GM18526 (cell line): ENCODE results near the gene DMAP1.

Experiments
- POLR2A ChIP-seq: IDR thresholded peaks from 3 replicates; pipeline ENCODE4 v1.6.1; 2011; ENCODE audit not compliant: insufficient read length; ENCODE audit errors: extremely low read depth

DMAP1 gene

DNA sequence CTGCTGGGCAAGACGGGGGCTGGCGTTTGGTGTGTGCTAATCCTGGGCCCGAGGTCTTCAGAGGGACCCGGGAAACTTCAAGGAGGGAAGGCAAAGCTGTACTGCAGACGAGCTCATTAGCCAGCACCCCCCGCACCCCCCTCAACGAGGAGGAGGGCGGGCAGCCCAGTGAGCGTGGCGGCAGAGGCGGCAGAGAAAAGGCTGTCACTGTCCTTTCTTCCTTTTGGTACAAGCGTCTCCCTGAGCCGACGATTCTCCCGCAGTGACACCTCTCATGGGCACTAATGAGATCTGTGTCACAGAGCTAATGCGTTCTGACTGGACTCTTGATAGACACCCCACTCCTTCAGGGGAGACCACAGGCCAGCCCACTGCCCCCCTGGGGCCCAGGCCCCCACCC, 29.5 kb downstream of the DMAP1 start:
- TF ChIP-seq POLR2A, result no peak

DNA sequence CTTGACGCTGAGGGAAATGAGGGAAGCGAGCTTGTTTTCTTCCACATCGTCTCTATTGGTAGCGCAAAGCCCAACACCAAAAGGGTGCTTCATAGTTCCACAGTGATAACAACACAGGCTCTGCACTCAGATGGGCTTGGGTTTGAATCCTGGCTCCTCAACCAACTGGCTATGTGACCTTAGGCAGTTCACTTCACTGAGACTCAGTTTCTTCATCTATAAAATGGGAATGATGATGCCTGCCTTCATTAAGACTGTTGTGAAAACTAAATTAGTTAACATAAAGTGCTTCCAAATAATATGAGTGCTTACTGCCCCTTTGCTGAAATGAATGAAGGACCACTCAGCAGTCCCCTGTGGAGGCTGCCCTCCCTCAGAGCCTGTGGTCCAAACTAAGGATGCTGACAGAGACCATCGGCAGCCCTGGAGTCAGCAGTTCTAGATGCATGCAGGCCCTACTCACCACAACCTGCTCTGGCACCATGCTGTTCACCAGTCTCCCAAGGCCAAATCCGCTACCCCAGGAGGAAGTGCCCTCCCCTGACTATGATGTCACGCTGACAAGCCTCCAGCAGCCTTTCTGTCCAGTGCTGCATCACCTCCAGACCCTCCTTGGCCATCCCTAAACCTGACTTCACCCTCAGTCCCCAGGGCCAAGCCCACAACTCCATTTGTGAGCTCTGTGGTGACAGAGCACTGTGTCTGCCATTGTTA, 30.7 kb downstream of the DMAP1 start:
- TF ChIP-seq POLR2A, result no peak

DNA sequence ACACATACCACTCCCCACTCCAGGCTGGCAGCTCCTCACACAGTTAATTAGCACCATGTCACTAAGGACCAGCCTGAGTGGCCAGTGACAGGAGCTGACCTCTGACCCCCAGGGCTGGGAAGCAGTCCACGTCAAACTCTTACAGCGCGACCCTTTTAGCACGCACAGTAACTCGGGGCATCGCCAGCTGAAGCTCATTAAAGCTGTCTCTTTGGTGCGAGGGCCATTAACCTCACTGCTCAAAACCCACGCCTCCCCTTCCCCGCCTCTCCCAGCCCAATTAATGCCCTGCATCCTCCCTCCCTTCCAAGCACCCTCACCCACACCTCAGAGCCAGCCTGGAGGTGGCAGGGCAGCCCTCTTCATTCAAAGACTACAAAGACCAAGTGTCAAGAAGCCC, 31.7 kb downstream of the DMAP1 start:
- no peak for TF ChIP-seq POLR2A

DNA sequence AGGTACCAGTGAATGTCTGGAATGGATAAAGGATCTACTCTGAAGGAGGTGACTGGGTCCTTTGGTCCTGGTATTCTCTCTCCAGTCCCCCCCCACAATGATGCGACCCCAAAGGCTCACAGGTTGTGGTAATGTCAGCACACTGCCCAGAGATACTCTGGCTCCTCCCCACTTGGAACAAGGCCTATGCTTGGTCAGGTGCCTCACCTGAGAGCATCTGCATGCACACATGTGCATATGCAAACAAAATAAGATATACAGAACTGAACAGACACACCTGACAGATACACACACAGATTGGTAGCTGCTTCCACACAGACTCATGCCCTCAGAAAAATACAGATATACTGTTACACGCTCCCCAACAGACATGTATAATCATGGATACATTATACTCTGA, 33.5 kb downstream of the DMAP1 start:
- TF ChIP-seq POLR2A, result no peak

DNA sequence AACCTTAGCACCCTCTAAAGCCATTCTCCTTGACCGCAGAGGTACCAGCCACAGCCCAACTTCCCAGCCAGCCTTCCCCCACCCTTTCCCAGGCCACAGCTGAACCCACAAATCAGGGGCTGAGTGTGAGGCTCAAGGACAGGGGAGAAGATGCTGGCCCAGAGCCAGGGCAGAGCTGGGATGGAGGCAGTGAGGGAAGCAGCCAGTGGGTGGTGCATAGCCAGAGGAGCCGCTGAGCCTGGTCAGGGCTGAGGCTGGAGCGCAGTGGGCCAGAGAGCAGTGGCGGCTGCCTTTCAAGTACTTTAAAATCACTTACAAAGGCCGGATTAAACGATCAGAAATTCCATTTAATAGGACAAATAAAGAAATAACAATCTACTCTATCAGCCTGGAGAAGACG, 36.3 kb downstream of the DMAP1 start:
- no peak for TF ChIP-seq POLR2A

DNA sequence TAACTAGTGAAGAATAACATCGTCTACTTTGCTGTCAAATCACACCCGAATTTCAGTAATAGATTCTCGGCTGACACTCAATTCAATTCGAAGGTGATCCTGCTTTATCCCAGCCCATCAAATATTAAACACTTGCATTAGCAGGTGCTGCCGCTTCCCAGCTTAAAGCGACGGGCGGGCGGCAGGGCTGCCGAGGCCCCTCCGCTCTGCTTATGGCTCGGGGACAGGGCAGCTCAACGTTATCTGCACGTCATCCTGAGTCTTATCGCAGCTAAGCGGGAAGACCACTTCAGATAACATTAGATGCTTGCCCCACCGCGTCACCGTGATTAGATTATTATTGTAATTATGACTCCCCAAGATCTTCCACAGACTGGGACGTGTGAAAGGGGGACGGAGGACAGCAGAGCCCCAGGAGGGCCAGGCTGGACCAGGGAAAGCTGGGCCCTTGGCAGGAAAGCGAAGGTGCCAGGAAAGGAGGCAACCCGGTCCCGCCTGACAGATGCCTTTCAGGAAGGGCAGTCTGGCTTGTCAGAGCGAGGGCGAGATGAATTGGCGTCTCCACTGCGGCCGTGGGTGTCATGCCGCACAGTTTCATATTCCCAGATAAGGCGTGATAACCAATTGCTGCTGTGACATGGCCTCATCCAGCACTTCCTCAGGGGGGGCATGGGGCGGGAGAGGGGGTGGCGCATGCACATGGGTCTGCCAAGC, 37.0 kb downstream of the DMAP1 start:
- TF ChIP-seq POLR2A, result no peak

DNA sequence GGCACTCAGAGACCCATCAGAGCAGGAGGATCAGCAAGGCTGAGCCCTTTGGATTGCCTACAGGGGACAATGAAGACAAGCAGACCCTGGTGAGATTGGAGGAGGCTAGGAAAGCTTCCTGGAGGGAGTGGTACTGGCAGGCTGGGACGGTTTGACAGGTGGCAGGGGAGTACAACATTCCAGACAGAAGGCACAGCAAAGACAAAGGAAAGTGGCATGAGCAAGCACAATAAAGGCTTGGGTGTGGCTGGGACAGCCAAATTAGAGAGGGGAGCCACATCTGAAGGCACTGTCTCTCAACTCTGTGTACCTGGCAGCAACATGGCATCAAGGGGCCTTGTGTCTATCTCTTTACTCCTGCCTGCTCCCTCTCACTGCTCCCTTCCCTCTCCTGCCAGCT, 38.2 kb downstream of the DMAP1 start:
- TF ChIP-seq POLR2A, result no peak

DNA sequence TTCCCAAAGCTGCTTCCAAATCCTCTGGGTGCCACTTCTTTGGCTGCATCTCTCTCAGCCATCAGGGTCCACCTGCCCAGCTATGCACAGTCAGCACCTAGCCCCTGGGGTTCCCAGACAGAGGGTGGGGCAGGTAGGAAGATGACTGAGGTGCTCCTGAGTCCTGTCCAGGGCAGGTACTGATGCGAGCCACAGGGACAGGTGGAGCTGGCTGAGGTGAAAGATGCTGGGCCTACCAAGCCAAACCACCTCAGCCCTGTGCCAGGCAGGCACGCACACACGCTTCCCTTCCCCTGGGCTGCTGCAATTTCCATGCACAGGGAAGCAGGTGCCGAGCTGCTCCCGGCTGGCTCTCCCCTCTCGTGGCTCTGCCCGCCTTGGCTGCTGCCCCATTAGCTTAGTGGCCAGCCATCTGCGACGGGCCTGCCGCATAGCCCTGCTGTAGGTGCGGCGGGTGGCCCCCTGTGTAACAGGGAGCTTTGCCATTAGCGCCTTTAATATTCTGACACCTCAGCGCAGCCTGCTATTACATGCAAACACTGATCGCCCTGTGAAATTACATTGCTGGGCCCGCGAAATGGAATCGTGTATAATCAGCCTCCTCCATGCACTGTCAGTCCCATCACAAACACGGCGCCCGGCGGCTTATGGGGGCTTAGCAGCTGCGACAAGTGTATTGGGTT, 38.9 kb downstream of the DMAP1 start:
- TF ChIP-seq POLR2A, result no peak

DNA sequence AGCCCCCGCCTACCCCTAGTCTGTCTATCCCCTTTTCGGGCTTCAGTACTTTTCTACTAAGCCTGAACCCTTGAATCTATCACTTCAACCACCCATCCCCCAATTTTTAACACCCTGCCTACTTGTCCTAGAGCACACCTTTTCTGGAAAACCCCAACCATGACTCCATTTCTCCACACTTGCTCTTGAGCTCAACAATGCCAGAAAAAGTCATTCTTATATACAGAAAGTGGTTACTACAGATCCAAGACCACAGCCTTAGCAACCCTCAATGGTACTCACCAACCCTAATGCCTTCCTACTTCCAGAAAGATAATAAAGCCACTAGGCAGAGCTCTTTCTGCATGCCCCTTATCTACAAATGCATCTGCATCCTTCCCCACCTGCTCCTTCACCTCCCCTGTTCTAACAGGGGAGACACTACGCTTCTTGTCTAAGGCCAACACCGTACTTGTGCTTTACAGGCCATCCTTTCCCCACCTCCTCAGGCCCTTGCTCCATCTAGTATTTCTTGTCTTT, 41.2 kb downstream of the DMAP1 start:
- no peak for TF ChIP-seq POLR2A

DNA sequence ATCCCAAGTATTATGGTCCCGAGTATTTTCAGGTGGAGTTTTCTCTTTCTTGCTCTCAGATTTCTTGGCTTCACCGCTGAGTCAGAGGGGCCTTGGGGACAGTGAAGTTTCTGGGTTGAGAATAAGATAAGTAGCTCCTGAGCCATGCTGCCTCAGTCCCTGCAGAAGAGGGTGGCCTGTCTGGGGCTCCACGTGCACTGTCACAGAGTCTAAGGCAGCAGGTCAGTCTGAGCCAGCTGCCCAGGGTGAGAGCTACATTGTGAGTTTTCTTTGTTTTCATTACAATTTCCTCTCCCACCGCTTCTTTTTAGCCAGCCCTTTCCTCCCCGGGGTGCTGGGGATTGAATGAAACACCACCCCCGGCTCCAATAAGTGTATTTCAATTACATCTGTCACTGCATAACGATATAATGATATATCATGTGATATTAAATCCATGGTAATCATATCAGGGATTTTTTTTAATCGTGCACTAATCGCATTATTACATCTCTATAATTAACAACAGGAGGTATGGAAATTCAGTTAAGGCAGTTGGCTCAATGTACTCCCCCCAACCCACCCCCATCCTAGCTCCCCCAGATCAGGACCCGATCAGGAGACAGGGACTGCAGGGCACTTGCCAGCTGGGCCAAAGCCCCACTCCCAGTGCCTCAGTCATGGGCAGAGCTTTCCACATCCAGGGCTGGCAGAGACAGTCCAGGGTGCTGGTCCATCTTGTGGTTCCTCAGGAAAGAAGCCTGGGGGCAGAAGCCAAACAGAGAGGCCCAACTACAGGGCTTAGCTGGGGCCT, 43.7 kb downstream of the DMAP1 start:
- no peak for TF ChIP-seq POLR2A

DNA sequence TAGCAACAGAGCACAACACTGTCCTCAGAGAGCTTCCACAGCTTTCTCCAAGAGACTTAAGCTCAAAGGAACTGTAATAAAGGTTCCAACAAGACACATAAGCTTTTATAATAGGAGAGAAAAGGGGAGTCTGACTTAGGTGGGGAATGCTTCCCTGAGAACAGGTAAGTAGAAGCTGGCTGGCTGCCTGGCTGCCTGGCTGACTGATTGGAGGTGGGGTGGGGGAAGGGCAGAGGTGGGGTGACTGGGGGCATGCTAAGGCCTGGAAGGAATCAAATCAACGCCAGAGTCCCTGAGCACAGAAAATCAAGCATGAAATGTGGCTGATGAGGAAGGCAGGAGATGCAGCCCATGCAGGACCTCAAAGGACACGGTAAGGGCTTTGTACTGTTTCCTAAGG, 45.8 kb downstream of the DMAP1 start:
- no peak for TF ChIP-seq POLR2A

DNA sequence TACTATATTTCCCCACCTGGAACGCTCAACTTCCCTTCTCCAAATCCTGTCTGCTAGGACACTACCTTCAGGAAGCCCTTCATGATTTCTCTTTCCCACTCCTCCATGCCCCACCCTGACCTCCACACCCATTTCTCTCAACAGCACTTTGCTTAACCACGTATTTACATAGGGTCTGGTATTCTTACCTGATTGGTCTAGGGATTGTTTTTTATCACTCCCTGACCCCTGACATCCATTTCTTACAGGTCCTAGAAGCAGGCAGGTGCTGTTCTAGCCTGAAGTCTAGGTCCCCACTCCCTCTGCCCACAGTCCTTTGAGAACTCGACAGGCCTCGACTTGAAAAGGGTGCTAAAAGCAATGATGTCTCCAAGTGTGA, 47.5 kb downstream of the DMAP1 start:
- TF ChIP-seq POLR2A, result no peak

DNA sequence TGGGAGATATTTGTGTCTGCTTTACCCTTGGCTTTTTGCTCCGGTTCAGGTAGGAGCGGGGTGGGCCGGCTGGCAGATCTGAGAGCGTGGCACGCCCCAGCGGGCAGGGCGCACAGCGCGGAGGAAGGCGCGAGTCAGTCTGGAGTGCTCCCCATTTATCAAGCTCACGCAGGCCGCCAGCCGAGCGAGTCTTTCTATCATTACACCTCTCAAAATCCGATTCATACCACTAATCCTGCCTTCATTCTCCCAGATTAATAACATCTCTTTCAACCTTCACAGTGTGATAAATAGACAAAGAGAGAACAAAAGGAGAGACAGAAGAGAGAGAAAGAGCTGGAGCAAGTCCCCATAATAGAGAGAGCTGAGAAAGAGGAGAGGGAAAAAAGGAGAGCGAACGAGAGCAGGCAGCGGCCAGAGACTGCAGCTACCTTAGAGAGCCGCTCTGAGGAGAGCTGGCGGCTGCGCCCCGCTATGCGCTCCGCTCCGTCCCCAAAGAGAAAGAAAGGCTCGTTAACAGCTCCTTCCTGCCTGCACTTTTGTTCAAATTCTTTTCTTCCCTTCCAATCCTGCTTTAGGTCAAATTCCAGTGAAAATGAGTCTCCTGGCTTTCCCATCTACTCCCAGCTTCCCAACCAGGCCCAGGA, 48.0 kb downstream of the DMAP1 start:
- no peak for TF ChIP-seq POLR2A

DNA sequence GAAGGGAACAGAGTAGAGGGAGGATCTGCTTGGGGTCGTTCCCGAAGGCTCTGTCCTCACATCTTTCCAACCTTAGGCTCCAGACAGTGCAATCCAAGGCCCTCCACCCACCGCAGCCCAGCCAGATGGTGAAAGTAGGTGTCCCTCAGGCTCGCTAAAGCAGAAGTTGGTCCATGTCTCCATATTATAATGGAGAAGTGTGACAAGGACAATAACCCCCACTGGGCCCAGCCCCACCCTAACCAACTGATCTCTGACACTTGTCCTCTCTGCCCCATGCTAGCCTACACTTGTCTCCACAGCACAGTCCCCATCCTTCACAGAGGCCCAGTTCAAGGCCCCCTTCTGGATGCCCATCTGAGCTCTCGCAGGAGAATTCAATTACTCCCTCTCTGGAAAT, 48.7 kb downstream of the DMAP1 start:
- no peak for TF ChIP-seq POLR2A

DNA sequence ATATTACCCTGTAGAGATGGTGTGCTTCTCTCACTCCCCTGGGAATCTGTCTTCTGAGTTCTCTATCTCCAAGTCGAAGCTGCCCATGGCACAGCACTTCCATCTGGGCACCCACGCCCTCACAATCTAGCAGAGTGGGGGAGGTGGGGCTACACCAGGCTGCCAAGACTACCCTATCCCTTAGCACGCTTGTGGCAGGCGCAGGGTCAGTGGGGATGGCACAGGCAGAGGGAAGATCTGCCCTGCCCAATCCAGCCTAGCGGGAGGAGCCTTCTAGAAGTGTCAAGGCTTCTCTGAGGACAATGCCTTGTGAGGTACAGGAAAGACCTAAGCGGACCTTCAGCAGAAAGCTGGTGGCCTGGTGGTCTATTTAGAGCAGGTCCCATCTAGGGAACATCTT, 49.1 kb downstream of the DMAP1 start:
- no peak for TF ChIP-seq POLR2A

DNA sequence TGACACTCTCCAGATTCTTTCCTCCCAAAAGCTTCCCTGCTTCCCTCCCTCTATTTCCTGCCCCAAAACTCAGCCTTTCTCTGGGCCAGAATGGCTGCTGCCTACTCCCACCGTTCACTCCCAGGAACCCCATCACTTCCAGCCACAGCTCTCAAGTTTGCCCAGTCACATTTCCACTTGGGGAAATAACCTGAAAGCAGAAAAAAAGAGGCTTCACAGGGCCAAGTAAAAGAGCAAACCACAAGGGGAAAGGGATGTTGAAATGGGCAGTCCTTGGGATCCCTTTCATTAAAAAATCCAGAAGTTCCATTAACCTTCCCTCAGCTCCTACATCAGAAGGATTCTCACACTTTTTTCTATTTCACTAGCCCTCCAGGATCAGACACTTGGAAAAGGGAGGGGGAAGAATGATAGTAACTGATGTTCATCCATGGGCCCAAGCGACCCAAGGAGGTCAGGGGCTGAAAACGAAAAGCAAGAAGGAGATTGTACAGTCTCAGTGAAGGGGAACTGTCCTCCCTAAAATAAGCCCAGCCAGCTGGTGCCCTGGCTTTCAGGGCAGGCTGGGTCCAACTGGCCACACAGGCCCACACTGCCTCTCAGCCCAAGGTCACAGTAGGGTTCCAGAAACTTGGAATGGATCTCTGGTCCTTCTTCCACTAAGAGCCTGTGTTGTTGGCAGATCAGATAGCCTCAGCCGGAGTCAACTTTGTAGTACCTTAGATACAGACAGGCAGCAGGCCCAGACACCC, 49.7 kb downstream of the DMAP1 start:
- TF ChIP-seq POLR2A, result no peak
